HG02973 (cell line): Measurements from ENCODE around the gene SMIM35.

Experiments used
- ATAC-seq: cut with Tn5 transposase; IDR thresholded peaks from one replicate; pipeline ENCODE4 v1.9.1; 2021; ENCODE audit warnings: moderate library complexity; ENCODE audit not compliant: unreplicated experiment

Gene SMIM35

DNA sequence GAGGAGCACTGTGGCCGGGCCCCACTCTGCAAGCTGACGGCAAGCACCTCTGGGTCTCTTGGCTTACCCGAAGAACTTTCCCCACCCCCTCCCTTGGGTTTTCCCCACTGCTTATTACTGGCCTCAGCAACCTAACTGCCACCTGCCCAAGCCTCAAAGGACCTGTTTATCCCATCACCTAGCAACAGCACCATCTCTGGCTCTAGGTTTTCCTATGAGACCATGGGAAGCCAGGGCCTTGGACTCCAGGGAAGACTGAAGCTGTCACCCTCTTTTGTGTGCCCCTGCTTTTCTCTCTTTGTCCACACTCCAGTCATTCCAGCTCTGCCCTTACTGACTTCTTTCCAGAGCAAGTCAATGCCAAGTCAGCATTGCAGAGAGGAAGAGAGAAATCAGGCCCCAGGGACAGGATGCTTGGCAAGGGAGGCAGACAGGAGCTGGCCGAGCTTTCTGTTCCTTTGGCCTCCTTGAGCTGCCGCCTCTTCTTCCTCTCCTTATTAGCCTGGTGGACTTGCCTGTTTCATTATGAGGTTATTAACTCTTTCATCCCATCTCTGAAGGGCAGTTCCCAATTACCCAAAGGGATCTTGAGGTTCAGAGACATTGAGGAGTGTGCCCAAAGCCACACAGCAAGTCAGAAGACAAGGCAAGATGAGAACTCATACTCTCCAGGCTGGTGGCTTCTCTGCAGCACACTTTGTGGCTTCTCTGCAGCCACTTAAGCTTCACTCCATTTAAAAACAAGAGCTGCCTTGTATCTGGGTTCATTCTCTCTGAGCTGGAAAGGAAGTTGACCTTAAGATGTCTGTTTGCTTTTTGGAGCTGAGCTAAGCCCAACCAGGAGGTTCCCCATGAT is at the start of gene SMIM35:
TSS of gene SMIM35 (minus strand) at position 51 of the 856 bp plus-strand sequence. CDS start 206 bp downstream, outside the sequence.
- ATAC-seq, result no peak

DNA sequence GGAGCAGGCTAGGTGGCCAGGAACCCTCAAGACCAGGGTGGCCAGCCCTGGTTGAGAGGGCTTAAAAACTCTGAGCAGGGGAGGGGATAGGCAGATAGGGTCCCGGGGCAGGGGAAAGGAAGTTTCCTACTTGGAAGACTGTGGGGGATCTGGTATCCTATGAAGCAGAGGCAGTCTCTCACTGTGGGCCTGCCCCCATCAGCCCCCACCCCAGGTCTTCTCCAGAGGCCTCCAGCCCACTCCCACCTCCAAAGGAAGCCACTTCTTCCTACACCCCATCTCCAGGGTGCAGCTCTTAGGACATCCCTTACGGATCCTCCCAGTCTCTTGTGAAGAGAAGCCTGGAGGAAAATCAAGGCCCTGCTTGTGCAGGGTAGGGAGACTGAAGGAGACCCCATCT is 49.6 kb upstream of the SMIM35 start:
- ATAC-seq, result no peak

DNA sequence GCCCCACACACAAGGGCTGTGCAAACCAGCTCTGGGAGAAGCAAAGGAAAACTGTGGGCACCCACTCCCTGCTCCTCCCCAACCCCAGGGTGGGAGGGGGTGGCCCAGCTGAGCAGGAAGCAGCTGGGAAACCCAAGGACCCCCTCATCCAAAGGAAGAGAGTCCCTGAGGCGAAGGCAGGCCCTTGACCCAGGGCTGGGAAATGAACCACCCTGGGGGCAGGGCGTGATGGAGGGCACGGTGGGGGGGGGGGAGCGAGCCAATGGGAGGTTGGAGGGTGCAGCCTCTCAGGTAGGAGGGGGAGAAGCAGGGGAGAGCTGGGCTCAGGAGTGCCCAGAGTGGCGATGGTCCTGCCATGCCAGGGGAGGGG is 49.0 kb upstream of the SMIM35 start:
- ATAC-seq, result no peak

DNA sequence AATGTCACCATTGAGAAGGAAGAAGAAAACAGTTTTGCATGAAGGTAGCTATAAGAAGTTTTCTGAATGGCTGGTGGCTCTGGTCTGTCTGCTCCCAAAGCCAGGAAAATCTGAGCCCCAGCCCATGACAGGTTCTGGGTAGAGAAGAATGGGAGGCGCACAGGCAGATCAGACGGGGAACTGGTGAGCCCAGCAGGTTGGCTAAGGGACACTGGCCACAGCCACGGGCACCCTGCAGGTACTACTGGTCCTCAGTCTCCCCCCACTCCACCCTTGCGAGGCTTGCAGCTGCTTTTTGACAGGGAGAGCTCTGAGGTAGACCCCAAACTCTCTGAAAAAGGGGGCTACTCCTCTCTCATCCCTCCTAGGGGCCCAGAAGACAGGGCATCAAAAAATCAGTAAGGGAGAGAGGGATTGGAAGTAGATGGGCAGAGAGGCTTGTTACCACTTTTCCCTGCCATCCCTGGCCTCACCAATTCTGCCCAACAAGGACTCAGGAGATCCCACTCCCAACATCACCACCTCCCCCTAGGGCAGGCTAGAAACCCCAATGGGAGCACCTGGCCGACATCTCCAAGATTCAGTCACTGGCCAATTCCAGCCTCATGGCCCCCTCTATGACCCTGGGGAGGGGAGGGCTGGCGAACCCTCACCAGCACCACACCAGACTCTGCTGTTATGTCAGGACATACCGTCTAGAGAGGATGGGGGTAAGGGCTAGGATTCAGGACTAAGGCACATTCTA is 48.5 kb upstream of the SMIM35 start:
- ATAC-seq, result no peak

DNA sequence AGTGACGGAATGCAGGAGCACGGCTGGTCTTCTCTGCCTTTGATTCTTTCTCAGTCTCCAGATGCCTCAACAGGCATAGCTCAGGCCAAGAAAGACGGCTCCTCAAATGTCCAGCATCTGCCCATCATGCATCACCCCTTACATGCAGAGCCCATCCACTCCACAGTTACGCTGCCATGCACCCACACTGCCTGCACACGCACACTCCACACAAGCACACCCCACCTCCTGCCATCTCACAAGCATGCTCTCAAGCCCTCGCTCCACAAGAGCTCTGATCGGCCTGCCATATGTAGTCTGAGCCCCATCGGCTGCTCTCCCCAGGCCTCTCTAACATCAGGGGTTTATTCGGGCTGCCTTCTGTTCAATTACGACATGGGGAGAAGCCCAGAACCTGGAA is 47.1 kb upstream of the SMIM35 start:
- ATAC-seq, result no peak

DNA sequence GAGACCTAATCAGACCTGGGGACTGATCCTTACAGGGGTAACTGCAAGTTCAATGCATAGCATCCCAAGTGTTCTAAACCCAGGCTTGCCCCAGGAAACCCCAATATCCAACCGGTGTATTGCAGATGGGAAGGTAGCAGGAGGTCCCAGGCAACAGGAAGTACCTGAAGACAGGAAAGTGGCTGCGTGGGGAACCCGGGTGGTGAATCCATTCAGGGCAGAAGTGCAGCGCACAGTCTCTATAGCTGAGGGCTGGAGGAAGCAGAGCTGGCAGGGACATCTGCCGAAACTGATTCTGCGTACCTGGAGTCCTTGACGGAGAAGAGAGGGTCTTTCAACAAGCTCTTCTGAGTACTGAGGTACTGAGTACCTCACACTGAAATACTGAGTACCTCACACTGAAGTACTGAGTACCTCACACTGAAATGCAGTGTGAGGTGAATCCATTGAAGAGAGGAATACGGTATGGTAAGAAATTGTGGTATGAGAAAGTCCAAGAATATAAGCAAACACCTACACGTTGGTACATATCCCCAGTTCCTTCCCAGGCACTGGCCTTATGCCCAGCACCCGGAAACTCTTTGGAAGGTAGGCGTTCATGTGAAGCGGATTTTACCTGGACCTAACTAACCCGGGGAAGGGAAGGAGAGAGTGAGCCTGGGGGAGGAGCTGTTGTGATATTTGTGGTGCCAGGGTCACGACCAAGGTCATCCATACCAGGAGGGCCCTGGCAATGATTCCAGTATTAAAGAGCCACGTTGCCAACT is 45.8 kb upstream of the SMIM35 start:
- ATAC-seq, result no peak

DNA sequence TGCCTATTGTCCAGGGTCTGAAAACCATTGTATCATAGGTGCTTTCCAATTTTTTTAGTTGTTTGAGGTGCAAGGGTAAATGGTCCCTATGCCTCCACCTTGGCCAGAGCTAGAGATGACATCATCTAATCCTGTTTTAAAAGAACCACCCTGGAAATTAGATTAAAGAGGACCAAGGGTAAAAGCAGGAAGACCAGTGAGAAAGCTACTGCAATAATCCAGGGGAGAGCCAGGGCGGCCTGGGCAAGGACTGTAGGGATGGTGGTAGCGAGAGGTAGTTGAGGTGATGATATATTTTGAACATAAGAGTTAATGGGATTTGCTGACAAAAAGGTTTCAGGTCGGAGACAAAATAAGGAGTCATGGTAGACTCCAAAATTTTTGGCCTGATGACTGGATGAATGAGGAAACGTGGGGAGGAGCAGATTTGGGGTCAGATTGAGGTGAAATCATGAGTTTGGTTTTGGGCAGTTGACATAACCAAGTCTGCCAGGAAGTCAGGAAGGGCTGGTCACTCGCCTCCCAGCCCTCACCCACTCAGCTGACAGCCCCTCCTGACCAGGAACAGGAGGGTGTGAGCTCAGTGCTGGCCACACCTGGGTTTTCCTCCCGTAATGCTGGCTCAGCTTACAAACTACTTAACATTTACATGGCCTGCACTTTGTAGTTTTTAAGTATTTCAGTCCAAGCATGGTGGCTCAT is 42.9 kb upstream of the SMIM35 start:
- ATAC-seq, result no peak

DNA sequence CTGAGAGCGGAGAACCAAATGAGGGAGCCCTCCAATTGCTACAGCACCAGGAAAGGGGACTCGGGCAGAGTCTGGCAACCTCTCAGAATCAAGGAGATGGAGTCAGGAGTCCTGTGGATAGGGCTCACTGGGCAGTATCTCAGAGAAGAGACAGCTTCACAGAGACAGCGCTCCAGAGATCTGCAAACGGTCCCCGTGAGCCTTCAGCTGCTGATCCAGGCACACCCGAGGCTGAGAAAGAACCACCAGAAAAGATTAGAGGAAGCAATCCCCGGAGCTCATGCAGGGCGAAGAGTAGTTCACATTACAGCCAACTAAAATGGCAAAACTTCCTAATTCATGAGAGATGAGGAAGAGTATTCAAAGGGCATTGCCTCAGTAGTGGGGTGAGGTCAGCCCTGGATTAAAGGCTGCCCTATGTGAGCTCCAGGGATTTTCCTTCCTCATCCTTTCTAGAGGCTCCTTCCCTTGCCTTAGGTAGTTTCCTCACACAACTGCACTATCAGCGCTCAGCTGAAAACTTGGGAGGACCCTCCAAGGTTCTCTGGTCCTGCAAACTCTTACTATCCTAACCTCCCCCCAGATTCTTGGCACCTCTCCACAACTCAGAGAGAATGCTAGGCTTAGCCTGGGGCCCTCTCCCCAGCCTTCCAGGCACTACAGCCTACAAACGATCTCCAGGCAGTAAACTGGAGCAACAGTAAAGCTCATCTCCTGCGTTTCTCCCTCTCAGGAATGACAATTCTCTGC is 42.1 kb upstream of the SMIM35 start:
- no peak for ATAC-seq

DNA sequence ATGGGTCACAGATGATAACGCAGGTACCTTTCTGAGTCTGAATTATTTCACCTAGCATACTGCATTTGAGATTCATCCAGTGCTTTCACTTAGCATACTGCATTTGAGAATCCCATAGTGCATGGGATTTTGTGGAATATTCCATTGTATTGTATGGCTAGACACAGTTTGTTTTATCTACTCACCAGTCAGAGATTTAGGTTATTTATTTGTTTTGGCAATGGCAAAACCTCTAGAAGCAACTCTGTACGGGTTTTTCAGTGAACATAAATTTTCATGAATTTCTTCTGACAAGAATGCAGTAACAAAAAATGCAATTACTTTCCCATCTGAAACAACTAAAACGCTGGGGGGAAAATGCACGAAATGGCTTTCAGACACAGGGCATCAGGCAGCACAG is 41.5 kb upstream of the SMIM35 start:
- no peak for ATAC-seq

DNA sequence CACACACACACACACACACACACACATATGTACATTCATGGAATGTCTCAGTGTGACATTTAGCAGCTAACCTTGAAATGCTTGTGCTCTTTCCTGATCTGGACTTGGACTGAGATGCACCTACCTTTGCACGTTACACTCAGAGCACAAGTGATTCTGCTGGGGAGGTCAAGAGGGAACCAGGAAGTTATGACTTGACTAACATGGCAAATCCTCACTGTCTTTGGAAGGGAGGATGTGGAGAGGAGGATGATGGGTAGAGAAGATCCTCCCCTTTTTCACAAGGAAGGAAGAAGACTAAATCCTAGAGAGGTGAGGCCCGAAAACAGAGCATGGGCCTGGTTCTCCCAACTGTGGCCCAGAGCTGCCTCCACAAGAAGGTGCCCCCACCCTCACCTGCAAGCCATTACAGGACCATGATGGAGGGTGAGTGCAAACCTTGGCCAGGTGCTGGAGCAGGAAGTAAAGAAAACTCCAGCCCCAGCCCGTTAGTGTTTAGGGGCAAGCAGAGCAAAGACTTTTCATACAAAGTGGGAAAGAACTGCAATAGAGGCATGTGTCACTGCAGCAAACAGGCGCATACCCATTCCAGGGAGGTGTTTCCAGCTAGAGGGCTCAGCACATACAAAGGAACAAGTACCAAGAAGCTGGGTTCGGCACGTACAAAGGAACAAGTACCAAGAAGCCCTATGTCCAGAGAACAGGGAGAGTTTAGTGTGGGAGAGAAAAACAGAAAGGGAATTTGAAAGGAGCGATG is 39.5 kb upstream of the SMIM35 start:
- ATAC-seq, result no peak

DNA sequence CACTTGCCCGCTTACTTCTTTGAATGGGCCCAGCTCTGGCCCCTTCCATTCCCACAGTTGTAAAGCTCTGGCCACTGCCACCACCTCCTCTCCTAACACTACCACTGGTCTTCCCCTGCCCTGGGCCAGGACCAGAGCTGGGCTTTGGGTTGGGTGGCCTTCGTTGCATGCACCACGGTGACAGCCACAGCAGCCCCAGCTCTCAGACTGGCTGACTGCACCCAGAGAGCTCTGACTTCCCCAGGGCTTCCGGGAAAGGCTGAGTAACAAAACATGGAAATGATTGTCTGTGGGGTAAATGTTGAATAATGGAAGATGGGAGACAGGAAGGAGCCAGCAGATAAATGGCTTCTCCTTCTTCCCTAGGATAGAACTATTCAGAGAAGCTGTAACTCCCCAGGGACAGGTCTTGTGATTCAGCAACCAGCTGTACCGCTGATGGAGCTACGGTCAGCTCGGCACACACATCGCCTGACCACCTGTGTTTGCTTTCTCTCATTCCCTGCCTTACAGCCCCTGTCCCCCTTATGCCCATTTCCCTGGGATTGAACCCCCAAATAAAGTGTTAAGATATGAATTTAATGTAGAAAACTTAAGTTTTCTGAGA is 38.3 kb upstream of the SMIM35 start:
- no peak for ATAC-seq

DNA sequence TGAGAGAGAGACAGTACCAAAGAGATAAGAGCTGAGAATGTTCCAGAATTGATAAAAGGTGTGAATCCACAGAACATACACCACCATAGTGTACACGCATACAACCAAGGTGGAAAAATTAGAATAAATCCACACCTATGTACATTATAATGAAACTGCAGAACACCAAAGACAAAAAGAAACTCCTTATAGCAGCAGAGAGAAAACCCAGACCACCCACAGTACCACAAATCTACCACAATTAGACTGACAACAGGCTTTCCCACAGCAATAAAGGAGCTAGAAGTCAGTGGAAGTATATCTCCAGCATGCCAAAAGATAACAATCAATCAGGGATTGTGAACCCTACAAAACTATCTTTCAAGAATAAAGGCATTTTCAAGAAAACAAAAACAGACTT is 34.0 kb upstream of the SMIM35 start:
- ATAC-seq, result no peak

DNA sequence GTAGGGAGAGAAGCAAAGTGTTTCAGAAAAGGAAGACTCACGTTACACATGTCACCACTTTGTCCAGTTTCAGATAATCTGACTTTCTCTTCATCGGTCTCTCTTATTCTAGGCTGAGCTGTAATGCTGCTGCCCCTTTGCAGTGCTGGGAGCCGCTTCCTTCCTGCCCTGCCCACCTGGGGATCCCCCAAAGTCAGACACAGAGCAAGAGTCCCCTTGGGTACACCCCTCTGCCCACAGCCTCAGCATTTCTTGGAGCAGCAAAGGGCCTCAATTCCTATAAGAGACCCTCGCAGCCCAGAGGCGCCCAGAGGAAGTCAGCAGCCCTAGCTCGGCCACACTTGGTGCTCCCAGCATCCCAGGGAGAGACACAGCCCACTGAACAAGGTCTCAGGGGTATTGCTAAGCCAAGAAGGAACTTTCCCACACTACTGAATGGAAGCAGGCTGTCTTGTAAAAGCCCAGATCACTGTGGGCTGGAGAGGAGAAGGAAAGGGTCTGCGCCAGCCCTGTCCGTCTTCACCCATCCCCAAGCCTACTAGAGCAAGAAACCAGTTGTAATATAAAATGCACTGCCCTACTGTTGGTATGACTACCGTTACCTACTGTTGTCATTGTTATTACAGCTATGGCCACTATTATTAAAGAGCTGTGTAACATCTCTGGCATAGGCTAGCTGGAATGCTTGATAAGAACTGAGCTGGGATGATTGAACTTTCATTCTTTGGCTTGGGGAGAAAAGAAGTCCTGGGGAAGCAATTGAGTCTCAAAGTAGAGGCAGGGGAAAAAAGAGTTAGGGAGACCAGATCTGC is 31.2 kb upstream of the SMIM35 start:
- no peak for ATAC-seq

DNA sequence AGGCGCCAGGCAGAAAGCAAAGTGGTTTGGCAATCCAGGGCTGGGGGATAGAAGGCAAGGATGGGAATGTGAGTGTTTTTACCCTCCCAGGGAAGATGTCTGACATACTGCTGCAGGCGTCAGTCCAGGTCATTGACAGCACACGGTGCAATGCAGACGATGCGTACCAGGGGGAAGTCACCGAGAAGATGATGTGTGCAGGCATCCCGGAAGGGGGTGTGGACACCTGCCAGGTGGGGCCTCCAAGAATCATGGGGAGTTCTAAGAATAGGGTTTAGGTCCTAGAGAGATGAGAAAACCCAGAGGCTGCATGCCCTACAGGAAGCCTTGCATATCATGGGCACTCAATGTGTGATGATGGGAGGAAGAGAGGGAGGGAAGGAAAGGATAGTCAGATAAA is 28.3 kb upstream of the SMIM35 start:
- ATAC-seq, result no peak

DNA sequence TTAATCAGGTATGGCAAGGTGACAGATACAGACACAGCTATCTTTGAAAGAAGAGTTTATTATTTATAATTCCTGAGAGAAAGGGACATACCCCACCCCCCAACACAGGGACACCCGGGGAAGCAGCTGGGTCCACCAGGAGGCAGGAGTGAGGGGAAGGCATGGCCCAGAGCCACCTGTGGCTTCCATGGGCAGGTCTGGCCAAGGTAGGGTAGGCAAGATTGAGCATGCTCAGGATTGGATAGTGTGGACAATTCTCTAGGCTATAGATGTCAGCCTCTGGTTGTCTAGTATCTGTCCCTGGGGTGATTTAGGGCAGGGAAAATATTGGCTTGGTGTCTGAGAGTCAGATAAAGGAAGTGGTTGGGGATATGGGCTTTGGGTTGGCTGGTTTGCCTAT is 27.5 kb upstream of the SMIM35 start:
- no peak for ATAC-seq

DNA sequence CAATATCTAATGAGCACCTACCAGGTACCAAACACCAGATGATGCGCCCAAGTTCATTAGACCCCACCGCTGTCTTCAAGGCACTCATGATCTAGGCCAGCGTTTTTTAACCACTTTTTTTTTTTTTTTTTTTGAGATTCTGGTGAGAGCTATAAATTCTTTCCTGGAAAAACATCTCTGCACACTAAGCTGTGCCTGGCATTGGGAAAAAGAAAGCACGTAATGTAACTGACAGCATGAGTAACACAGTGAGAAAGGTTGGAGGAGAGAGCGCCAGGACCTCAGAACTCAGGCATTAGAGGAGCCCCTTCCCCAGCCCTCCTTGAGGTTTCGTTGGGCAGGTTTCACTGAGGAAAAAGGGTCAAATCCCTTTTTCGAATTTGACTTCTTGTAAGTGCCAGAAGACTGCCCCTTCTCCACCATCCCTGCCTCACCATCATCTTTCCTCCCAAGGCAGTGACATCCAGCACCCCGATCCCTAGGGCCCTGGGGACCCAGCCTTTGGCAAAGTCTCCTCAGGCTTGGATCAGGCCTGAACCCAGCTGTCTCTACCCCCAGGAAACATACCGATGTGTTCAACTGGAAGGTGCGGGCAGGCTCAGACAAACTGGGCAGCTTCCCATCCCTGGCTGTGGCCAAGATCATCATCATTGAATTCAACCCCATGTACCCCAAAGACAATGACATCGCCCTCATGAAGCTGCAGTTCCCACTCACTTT is 26.1 kb upstream of the SMIM35 start:
- ATAC-seq, result no peak

DNA sequence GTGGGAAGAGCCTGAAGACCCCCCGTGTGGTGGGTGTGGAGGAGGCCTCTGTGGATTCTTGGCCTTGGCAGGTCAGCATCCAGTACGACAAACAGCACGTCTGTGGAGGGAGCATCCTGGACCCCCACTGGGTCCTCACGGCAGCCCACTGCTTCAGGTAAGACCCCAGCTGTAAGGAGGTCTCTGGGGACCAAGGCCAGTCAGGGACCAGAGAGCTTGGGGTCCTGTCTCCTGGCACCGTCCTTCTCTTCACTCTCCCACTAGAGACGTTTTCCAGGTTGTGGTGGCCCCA is 24.9 kb upstream of the SMIM35 start:
- ATAC-seq, result no peak
